Muscle of leg (tissue), 11 donors: ENCODE data around the gene ACYP2. TPM values are rescaled to one million over a fixed set of nuclear protein-coding genes. Genes with fewer than 3 reads are reported as not detected.

Experiments
- DNase-seq: peaks from one replicate; pipeline ENCODE4 v3.0.0; 2013
- H3K27ac ChIP-seq: one replicate; pipeline ENCODE4 v1.5.1; 2013; ENCODE audit warnings: mild to moderate bottlenecking, low read length, control low read depth
- H3K27me3 ChIP-seq: one replicate; pipeline ENCODE4 v1.6.1; 2013; ENCODE audit warnings: low read length; ENCODE audit not compliant: control insufficient read depth, insufficient read depth
- H3K36me3 ChIP-seq: one replicate; pipeline ENCODE4 v1.6.1; 2013; ENCODE audit warnings: low read length; ENCODE audit not compliant: control insufficient read depth, insufficient read depth
- H3K4me1 ChIP-seq: one replicate; pipeline ENCODE4 v1.6.1; 2013; ENCODE audit warnings: low read length; ENCODE audit not compliant: control insufficient read depth, insufficient read depth
- H3K4me3 ChIP-seq: one replicate; pipeline ENCODE4 v1.5.1; 2013; ENCODE audit warnings: low read length, control low read depth
- H3K9me3 ChIP-seq: replicated peaks from 2 replicates; pipeline ENCODE4 v1.6.1; 2013; ENCODE audit warnings: low read depth, low read length; ENCODE audit not compliant: control insufficient read depth
- WGBS: methylation state at CpG from one replicate; pipeline ENCODE4 v1.1.5; 2013; ENCODE audit warnings: missing lambda C conversion rate; ENCODE audit not compliant: insufficient coverage; 5-methylcytosine and 5-hydroxymethylcytosine counted together
- polyA plus RNA-seq, 8 donors: library from polyadenylated mRNA; unstranded; fragments of 120-200 nt; gene quantifications; one replicate each; pipeline versions ENCODE4 v1.2.1 to v1.2.3, GENCODE V29; 2013; ENCODE audit warnings: inconsistent platforms in 1 of 8, low replicate concordance in 1 of 8; ENCODE audit not compliant: insufficient read length in 8 of 8, insufficient read depth in 1 of 8
- total RNA-seq: library from RNA; stranded (reverse); fragments of 120-200 nt; gene quantifications from one replicate; pipeline ENCODE4 v1.2.4, GENCODE V29; 2013

Gene ACYP2
- total and polyA plus RNA-seq, 9 donors, result 16.7 to 27.1 (median 22.8) TPM

- Histone ChIP-seq H3K9me3 (no peaks in the 10 kb centered on the region), H3K27ac (no peak overlapping the region), H3K27me3 (no peaks in the 10 kb centered on the region), H3K36me3 (no peaks in the 10 kb centered on the region), H3K4me1 (no peaks in the 10 kb centered on the region), H3K4me3 (no peak overlapping the region)
- DNase-seq, result no peak
- no CpG with 5 or more reads among the region's 4 CpGs for WGBS
Observed at GRCh38 chr2:54183972-54184371, 68.6 kb downstream of the ACYP2 start.

GRCh38 chr2:54185105-54185504 is 69.7 kb downstream of the ACYP2 start:
- no peak for DNase-seq
- Histone ChIP-seq H3K36me3 (no peaks in the 10 kb centered on the region), H3K9me3 (no peaks in the 10 kb centered on the region), H3K4me3 (no peak overlapping the region), H3K4me1 (no peaks in the 10 kb centered on the region), H3K27me3 (no peaks in the 10 kb centered on the region), H3K27ac (no peak overlapping the region)
- WGBS, result no CpG with 5 or more reads among the region's 1 CpG

- Histone ChIP-seq H3K27me3 (no peaks in the 10 kb centered on the region), H3K9me3 (no peaks in the 10 kb centered on the region), H3K4me1 (no peaks in the 10 kb centered on the region), H3K4me3 (no peak overlapping the region), H3K27ac (no peak overlapping the region), H3K36me3 (no peaks in the 10 kb centered on the region)
- WGBS, result 97% methylated on average over 5 of the region's 5 CpGs
- DNase-seq, result no peak
Observed at GRCh38 chr2:54187331-54187730, 71.9 kb downstream of the ACYP2 start.

- DNase-seq, result no peak
- no peaks in the 10 kb centered on the region for H3K4me1 ChIP-seq
- WGBS, result no CpG with 5 or more reads among the region's 2 CpGs
- H3K27me3 ChIP-seq, result no peaks in the 10 kb centered on the region
- no peak overlapping the region for H3K27ac ChIP-seq
- H3K36me3 ChIP-seq, result no peaks in the 10 kb centered on the region
- no peak overlapping the region for H3K4me3 ChIP-seq
- no peaks in the 10 kb centered on the region for H3K9me3 ChIP-seq
Observed at GRCh38 chr2:54189539-54189938, 74.1 kb downstream of the ACYP2 start.

GRCh38 chr2:54191361-54192135 is 76.1 kb downstream of the ACYP2 start:
- H3K4me3 ChIP-seq, result no peak overlapping the region
- no peaks in the 10 kb centered on the region for H3K27me3 ChIP-seq
- no peak overlapping the region for H3K27ac ChIP-seq
- no peaks in the 10 kb centered on the region for H3K36me3 ChIP-seq
- no peak for DNase-seq
- no peaks in the 10 kb centered on the region for H3K9me3 ChIP-seq
- WGBS, result no CpG with 5 or more reads among the region's 2 CpGs
- H3K4me1 ChIP-seq, result no peaks in the 10 kb centered on the region

GRCh38 chr2:54194761-54195750 is 79.6 kb downstream of the ACYP2 start:
- H3K36me3 ChIP-seq, result no peaks in the 10 kb centered on the region
- no peaks in the 10 kb centered on the region for H3K27me3 ChIP-seq
- no peak overlapping the region for H3K4me3 ChIP-seq
- no peaks in the 10 kb centered on the region for H3K9me3 ChIP-seq
- no peak overlapping the region for H3K27ac ChIP-seq
- no peaks in the 10 kb centered on the region for H3K4me1 ChIP-seq
- no CpG with 5 or more reads among the region's 8 CpGs for WGBS
- DNase-seq, result no peak

- no CpG with 5 or more reads among the region's 5 CpGs for WGBS
Observed at GRCh38 chr2:54196646-54197045, 81.2 kb downstream of the ACYP2 start.

GRCh38 chr2:54204476-54204875 is 89.1 kb downstream of the ACYP2 start:
- Histone ChIP-seq H3K9me3 (no peaks in the 10 kb centered on the region), H3K36me3 (no peaks in the 10 kb centered on the region), H3K4me3 (no peak overlapping the region), H3K27me3 (no peaks in the 10 kb centered on the region), H3K27ac (no peak overlapping the region), H3K4me1 (peaks cover under 1% of the 10 kb centered on the region)
- WGBS, result no CpG with 5 or more reads among the region's 2 CpGs
- peak; percentile 15 for DNase-seq

More at GRCh38 chr2:54196646-54197045, 81.2 kb downstream of the ACYP2 start:
- Histone ChIP-seq H3K27me3 (no peaks in the 10 kb centered on the region), H3K27ac (no peak overlapping the region), H3K4me1 (no peaks in the 10 kb centered on the region), H3K36me3 (no peaks in the 10 kb centered on the region), H3K4me3 (no peak overlapping the region), H3K9me3 (no peaks in the 10 kb centered on the region)
- DNase-seq, result no peak

- peak; percentile 61 for DNase-seq
- WGBS, result no CpG with 5 or more reads among the region's 2 CpGs
Observed at GRCh38 chr2:54206596-54206995, 91.2 kb downstream of the ACYP2 start.

GRCh38 chr2:54207666-54208195 is 92.3 kb downstream of the ACYP2 start:
- Histone ChIP-seq H3K4me1 (peaks cover 2% of the 10 kb centered on the region), H3K27me3 (no peaks in the 10 kb centered on the region), H3K36me3 (no peaks in the 10 kb centered on the region), H3K9me3 (no peaks in the 10 kb centered on the region), H3K4me3 (no peak overlapping the region), H3K27ac (peak overlapping the region; percentile 83)
- DNase-seq, result peak; percentile 59
- 40% methylated on average over 1 of the region's 3 CpGs for WGBS

More at GRCh38 chr2:54206596-54206995, 91.2 kb downstream of the ACYP2 start:
- Histone ChIP-seq H3K4me1 (peaks cover 2% of the 10 kb centered on the region), H3K27ac (no peak overlapping the region), H3K4me3 (no peak overlapping the region), H3K36me3 (no peaks in the 10 kb centered on the region), H3K9me3 (no peaks in the 10 kb centered on the region), H3K27me3 (no peaks in the 10 kb centered on the region)
